ENCODE measurements around the gene CDH13.

DNA sequence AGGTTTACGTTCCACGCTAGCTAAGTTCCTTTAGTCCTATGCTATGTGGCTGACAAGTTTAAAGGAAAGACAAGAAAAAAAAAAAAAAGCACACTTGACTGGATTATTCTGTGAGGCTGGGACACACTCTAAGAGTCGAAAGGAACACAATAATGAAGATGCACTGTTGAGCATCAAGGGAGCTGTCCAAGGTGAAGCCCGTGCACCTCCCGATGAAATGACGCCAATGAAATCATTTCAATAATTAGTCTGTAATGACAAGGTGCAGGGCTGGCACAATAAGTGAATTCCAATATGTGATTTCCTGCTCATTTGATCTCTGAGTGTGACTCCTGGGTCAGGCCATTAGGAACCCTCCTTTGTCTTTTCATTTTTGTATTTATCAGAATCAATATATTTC lies 232.9 kb downstream of the CDH13 start:
- TF ChIP-seq REST (tag by site-specific recombination; IDR thresholded peaks at IDR 0.05) = peak; percentile 69
- TF ChIP-seq, protein P1, sequence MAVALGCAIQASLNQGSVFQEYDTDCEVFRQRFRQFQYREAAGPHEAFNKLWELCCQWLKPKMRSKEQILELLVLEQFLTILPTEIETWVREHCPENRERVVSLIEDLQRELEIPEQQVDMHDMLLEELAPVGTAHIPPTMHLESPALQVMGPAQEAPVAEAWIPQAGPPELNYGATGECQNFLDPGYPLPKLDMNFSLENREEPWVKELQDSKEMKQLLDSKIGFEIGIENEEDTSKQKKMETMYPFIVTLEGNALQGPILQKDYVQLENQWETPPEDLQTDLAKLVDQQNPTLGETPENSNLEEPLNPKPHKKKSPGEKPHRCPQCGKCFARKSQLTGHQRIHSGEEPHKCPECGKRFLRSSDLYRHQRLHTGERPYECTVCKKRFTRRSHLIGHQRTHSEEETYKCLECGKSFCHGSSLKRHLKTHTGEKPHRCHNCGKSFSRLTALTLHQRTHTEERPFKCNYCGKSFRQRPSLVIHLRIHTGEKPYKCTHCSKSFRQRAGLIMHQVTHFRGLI (tag by site-specific recombination; IDR thresholded peaks at IDR 0.05) = no peak
- TF ChIP-seq ZNF324 (tag by site-specific recombination; IDR thresholded peaks at IDR 0.05) = no peak
- no peak for TF ChIP-seq CTCF (tag by site-specific recombination; IDR thresholded peaks at IDR 0.05)
- TF ChIP-seq, protein P2, sequence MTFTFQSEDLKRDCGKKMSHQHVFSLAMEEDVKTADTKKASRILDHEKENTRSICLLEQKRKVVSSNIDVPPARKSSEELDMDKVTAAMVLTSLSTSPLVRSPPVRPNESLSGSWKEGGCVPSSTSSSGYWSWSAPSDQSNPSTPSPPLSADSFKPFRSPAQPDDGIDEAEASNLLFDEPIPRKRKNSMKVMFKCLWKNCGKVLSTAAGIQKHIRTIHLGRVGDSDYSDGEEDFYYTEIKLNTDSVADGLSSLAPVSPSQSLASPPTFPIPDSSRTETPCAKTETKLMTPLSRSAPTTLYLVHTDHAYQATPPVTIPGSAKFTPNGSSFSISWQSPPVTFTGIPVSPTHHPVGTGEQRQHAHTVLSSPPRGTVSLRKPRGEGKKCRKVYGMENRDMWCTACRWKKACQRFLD (tag by site-specific recombination; IDR thresholded peaks at IDR 0.05) = no peak
- TF ChIP-seq RBAK (tag by site-specific recombination; IDR thresholded peaks at IDR 0.05) = no peak
- no peak for TF ChIP-seq ATF2 (tag by site-specific recombination; IDR thresholded peaks at IDR 0.05; ENCODE audit: low read depth)
- TF ChIP-seq ZNF558 (tag by site-specific recombination; IDR thresholded peaks at IDR 0.05) = no peak
- no peak for TF ChIP-seq ZBTB11 (tag by site-specific recombination; conservative IDR thresholded peaks at IDR 0.05; ENCODE audit: low read depth)
- TF ChIP-seq, protein P3, sequence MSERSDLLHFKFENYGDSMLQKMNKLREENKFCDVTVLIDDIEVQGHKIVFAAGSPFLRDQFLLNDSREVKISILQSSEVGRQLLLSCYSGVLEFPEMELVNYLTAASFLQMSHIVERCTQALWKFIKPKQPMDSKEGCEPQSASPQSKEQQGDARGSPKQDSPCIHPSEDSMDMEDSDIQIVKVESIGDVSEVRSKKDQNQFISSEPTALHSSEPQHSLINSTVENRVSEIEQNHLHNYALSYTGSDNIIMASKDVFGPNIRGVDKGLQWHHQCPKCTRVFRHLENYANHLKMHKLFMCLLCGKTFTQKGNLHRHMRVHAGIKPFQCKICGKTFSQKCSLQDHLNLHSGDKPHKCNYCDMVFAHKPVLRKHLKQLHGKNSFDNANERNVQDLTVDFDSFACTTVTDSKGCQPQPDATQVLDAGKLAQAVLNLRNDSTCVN (tag by site-specific recombination; optimal IDR thresholded peaks at IDR 0.05) = no peak

All from HEK293 (cell line).